8988T (cell line): ENCODE data around the gene TMEM51.

Source experiments
- DNase-seq: peaks from one replicate; pipeline ENCODE4 v3.0.0; 2011

TMEM51 gene

GRCh38 chr1:15179485-15179883 lies 25.9 kb downstream of the TMEM51 start:
- DNase-seq: no peak

GRCh38 chr1:15180189-15180588 lies 26.6 kb downstream of the TMEM51 start:
- no peak for DNase-seq

GRCh38 chr1:15180945-15181523 lies 27.5 kb downstream of the TMEM51 start:
- DNase-seq: no peak

GRCh38 chr1:15181564-15181963 lies 28.0 kb downstream of the TMEM51 start:
- no peak for DNase-seq

- DNase-seq: no peak
Measured at GRCh38 chr1:15184436-15185241, 31.1 kb downstream of the TMEM51 start.

- no peak for DNase-seq
Measured at GRCh38 chr1:15185617-15186016, 32.1 kb downstream of the TMEM51 start.

- no peak for DNase-seq
Measured at GRCh38 chr1:15186073-15186845, 32.7 kb downstream of the TMEM51 start.

GRCh38 chr1:15186846-15187151 lies 33.3 kb downstream of the TMEM51 start:
- DNase-seq: no peak

- no peak for DNase-seq
Measured at GRCh38 chr1:15187175-15188129, 33.9 kb downstream of the TMEM51 start.

- no peak for DNase-seq
Measured at GRCh38 chr1:15188130-15188524, 34.6 kb downstream of the TMEM51 start.

- no peak for DNase-seq
Measured at GRCh38 chr1:15188678-15189077, 35.1 kb downstream of the TMEM51 start.

- DNase-seq: no peak
Measured at GRCh38 chr1:15189692-15190370, 36.3 kb downstream of the TMEM51 start.

- DNase-seq: no peak
Measured at GRCh38 chr1:15191267-15191666, 37.7 kb downstream of the TMEM51 start.

- DNase-seq: no peak
Measured at GRCh38 chr1:15191770-15192169, 38.2 kb downstream of the TMEM51 start.

- no peak for DNase-seq
Measured at GRCh38 chr1:15192916-15193550, 39.5 kb downstream of the TMEM51 start.

- no peak for DNase-seq
Measured at GRCh38 chr1:15195420-15196052, 42.0 kb downstream of the TMEM51 start.

GRCh38 chr1:15196069-15196468 lies 42.5 kb downstream of the TMEM51 start:
- no peak for DNase-seq

GRCh38 chr1:15196807-15197530 lies 43.4 kb downstream of the TMEM51 start:
- no peak for DNase-seq

GRCh38 chr1:15197591-15198447 lies 44.3 kb downstream of the TMEM51 start:
- DNase-seq: no peak

GRCh38 chr1:15198684-15199083 lies 45.1 kb downstream of the TMEM51 start:
- no peak for DNase-seq
